HepG2 (cell line): ENCODE measurements around the gene RAD51D. TPM values are rescaled to one million over a fixed set of nuclear protein-coding genes. Genes with fewer than 3 reads are reported as not detected.
A peak's percentile ranks its signal among the peaks of the same experiment; 100 is the strongest.

Source experiments
- GPBP1L1 ChIP-seq: sonication (generic); formaldehyde crosslinking; IDR thresholded peaks from 2 replicates; pipeline ENCODE4 v1.5.0; 2020; ENCODE audit warnings: mild to moderate bottlenecking, missing genetic modification reagents
- RARG ChIP-seq: sonication (generic); formaldehyde crosslinking; IDR thresholded peaks from 2 replicates; pipeline ENCODE4 v1.4.0; 2020; ENCODE audit warnings: low read depth, mild to moderate bottlenecking, missing genetic modification reagents
- SUZ12 ChIP-seq: fragments of 150-350 bp; IDR thresholded peaks from 2 replicates; pipeline ENCODE4 v1.6.1; 2014; ENCODE audit warnings: low read depth, low read length
- XBP1 ChIP-seq: sonication (generic); formaldehyde crosslinking; IDR thresholded peaks from 2 replicates; pipeline ENCODE4 v1.5.0; 2020; ENCODE audit warnings: missing genetic modification reagents
- ZNF431 ChIP-seq: sonication (generic); formaldehyde crosslinking; IDR thresholded peaks from 2 replicates; pipeline ENCODE4 v1.9.0; 2022; ENCODE audit warnings: missing genetic modification reagents, low read depth, mild to moderate bottlenecking, borderline replicate concordance
- ZNF564 ChIP-seq: sonication (generic); formaldehyde crosslinking; IDR thresholded peaks from 2 replicates; pipeline ENCODE4 v1.8.1; 2023; ENCODE audit warnings: mild to moderate bottlenecking, missing genetic modification reagents
- polyA plus RNA-seq, 8 experiments: library from polyadenylated mRNA; depleted of rRNA in 3 of 8; stranded (reverse) in 7 of 8; unstranded in 1 of 8; fragments of >200 nt; fragmentation: Illumina TruSeq in 4 of 8; extraction: Trizol in 4 of 8; gene quantifications; 2 replicates each; pipeline versions ENCODE4 v1.2.1 to v1.2.3, GENCODE V29; 2011 to 2016; ENCODE audit warnings: low read depth in 4 of 8, missing spikeins in 1 of 8, mixed read lengths in 1 of 8; ENCODE audit not compliant: insufficient read depth in 1 of 8
- total RNA-seq, 5 experiments: library from RNA; depleted of rRNA; stranded (reverse); fragments of >200 nt; fragmentation: Illumina TruSeq; extraction: Trizol; gene quantifications; 2 replicates each; pipeline ENCODE4 v1.2.3, GENCODE V29; 2016; ENCODE audit warnings: low read depth in 1 of 5
- TF ChIP-seq, protein P1 (sequence below): sonication (generic); formaldehyde crosslinking; conservative IDR thresholded peaks from 2 replicates; pipeline ENCODE4 v1.5.0; 2020; ENCODE audit warnings: missing genetic modification reagents
- TF ChIP-seq, protein P2 (sequence below): sonication (generic); formaldehyde crosslinking; IDR thresholded peaks from 2 replicates; pipeline ENCODE4 v1.4.0; 2020; ENCODE audit warnings: missing genetic modification reagents

The RAD51D gene
- total and polyA plus RNA-seq, 2 of the 13 experiments (the other 11 are each of a cell fraction or from before 2014, with no cell fraction given), result 6.7 to 13.1 TPM

GRCh38 chr17:35063514-35064223 is 56.0 kb downstream of the RAD51D start, which contains the start of gene RFFL (continued):
- TF ChIP-seq XBP1 (CRISPR knock-in tag) (peak; percentile 42; the same call in 1 of the 2 replicates), ZNF564 (CRISPR knock-in tag) (peak; percentile 80; the same call in 1 of the 2 replicates), GPBP1L1 (no peak), RARG (CRISPR knock-in tag) (no peak), ZNF431 (0 out of 2 replicates have a peak, but pooled peaks have one; percentile 42), SUZ12 (no peak)
- TF ChIP-seq, protein P1, sequence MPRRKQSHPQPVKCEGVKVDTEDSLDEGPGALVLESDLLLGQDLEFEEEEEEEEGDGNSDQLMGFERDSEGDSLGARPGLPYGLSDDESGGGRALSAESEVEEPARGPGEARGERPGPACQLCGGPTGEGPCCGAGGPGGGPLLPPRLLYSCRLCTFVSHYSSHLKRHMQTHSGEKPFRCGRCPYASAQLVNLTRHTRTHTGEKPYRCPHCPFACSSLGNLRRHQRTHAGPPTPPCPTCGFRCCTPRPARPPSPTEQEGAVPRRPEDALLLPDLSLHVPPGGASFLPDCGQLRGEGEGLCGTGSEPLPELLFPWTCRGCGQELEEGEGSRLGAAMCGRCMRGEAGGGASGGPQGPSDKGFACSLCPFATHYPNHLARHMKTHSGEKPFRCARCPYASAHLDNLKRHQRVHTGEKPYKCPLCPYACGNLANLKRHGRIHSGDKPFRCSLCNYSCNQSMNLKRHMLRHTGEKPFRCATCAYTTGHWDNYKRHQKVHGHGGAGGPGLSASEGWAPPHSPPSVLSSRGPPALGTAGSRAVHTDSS (CRISPR knock-in tag), result no peak
- TF ChIP-seq, protein P2, sequence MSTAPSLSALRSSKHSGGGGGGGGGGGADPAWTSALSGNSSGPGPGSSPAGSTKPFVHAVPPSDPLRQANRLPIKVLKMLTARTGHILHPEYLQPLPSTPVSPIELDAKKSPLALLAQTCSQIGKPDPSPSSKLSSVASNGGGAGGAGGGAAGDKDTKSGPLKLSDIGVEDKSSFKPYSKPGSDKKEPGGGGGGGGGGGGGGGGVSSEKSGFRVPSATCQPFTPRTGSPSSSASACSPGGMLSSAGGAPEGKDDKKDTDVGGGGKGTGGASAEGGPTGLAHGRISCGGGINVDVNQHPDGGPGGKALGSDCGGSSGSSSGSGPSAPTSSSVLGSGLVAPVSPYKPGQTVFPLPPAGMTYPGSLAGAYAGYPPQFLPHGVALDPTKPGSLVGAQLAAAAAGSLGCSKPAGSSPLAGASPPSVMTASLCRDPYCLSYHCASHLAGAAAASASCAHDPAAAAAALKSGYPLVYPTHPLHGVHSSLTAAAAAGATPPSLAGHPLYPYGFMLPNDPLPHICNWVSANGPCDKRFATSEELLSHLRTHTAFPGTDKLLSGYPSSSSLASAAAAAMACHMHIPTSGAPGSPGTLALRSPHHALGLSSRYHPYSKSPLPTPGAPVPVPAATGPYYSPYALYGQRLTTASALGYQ (CRISPR knock-in tag), result peak; percentile 81
